IMR-90 (cell line): ENCODE results near the gene MYO7B. TPM values are rescaled to one million over a fixed set of nuclear protein-coding genes. Genes with fewer than 3 reads are reported as not detected.
A peak's percentile ranks its signal among the peaks of the same experiment; 100 is the strongest.

ENCODE experiments used
- ATAC-seq: fragments of 200-7000 bp; cut with Tn5 transposase; 2 replicates; pipeline ENCODE4 v1.9.1; 2020; ENCODE audit warnings: low read depth, mild to moderate bottlenecking, moderate library complexity
- BruUV-seq: library from RNA; stranded (reverse); fragments of 400-500 nt; replicated peaks from 2 replicates; lab custom pipeline; 2021; lab: Mats Ljungman, UMichigan
- CTCF ChIA-PET: fragments of 300-600 bp; formaldehyde crosslinking; extraction: SDS; loops from one replicate; lab custom pipeline; 2021; ENCODE audit warnings: antibody characterized with exemption; lab: Yijun Ruan, JAX
- POLR2A ChIA-PET: fragments of 300-600 bp; sonication (Branson Sonifier 250); formaldehyde crosslinking; loops from one replicate; lab custom pipeline; 2022; ENCODE audit warnings: antibody characterized with exemption; ENCODE audit not compliant: unreplicated experiment; lab: Charles Lee
- DNase-seq: peaks from one replicate; pipeline ENCODE4 v3.0.0; 2013
- H2AFZ ChIP-seq: replicated peaks from 2 replicates; pipeline ENCODE3; 2013; ENCODE audit warnings: low read length, mild to moderate bottlenecking; ENCODE audit not compliant: poor library complexity
- H2AK5ac ChIP-seq: 2 replicates; pipeline ENCODE4 v1.6.1; 2013; ENCODE audit warnings: low read depth, low read length, inconsistent platforms
- H2AK9ac ChIP-seq: replicated peaks from 2 replicates; pipeline ENCODE3; 2013; ENCODE audit warnings: mild to moderate bottlenecking, low read depth, low read length, moderate library complexity; ENCODE audit not compliant: poor library complexity
- H2BK120ac ChIP-seq: 2 replicates; pipeline ENCODE4 v1.6.1; 2013; ENCODE audit warnings: low read depth, low read length, inconsistent platforms
- H2BK15ac ChIP-seq: 3 replicates; pipeline ENCODE4 v1.6.1; 2013; ENCODE audit warnings: low read depth, low read length, inconsistent platforms
- H2BK20ac ChIP-seq: 2 replicates; pipeline ENCODE4 v1.6.1; 2013; ENCODE audit warnings: low read depth, mild to moderate bottlenecking, inconsistent platforms, low read length, moderate library complexity
- H2BK5ac ChIP-seq: 2 replicates; pipeline ENCODE4 v1.6.1; 2013; ENCODE audit warnings: mild to moderate bottlenecking, low read depth, low read length, inconsistent platforms; ENCODE audit not compliant: poor library complexity, severe bottlenecking
- H3K14ac ChIP-seq: replicated peaks from 2 replicates; pipeline ENCODE4 v1.6.1; 2013; ENCODE audit warnings: low read depth, low read length, inconsistent platforms
- H3K18ac ChIP-seq: 2 replicates; pipeline ENCODE4 v1.6.1; 2013; ENCODE audit warnings: low read depth, low read length, control low read depth
- H3K23ac ChIP-seq: 2 replicates; pipeline ENCODE4 v1.6.1; 2013; ENCODE audit warnings: low read depth, low read length, inconsistent platforms
- H3K27ac ChIP-seq: 2 replicates; pipeline ENCODE4 v1.5.1; 2013; ENCODE audit warnings: mild to moderate bottlenecking, control low read depth, low read length; ENCODE audit not compliant: insufficient read depth
- H3K27me3 ChIP-seq: 2 replicates; pipeline ENCODE4 v1.6.1; 2013; ENCODE audit warnings: low read length; ENCODE audit not compliant: control insufficient read depth, insufficient read depth
- H3K36me3 ChIP-seq: 2 replicates; pipeline ENCODE4 v1.6.1; 2013; ENCODE audit warnings: low read length, mixed read lengths; ENCODE audit not compliant: control insufficient read depth, insufficient read depth
- H3K4ac ChIP-seq: 2 replicates; pipeline ENCODE4 v1.6.1; 2013; ENCODE audit warnings: low read depth, low read length, inconsistent platforms
- H3K4me1 ChIP-seq: 2 replicates; pipeline ENCODE4 v1.6.1; 2013; ENCODE audit warnings: low read length, mixed read lengths; ENCODE audit not compliant: control insufficient read depth, insufficient read depth
- H3K4me2 ChIP-seq: 2 replicates; pipeline ENCODE4 v1.6.1; 2013; ENCODE audit warnings: low read depth, mild to moderate bottlenecking, control low read depth, low read length, moderate library complexity
- H3K4me3 ChIP-seq: 2 replicates; pipeline ENCODE4 v1.5.1; 2013; ENCODE audit warnings: low read depth, mild to moderate bottlenecking, control low read depth, low read length, moderate library complexity; ENCODE audit not compliant: insufficient read depth
- H3K56ac ChIP-seq: 2 replicates; pipeline ENCODE4 v1.6.1; 2013; ENCODE audit warnings: low read length, inconsistent platforms; ENCODE audit not compliant: insufficient read depth; ENCODE audit errors: extremely low read depth
- H3K79me1 ChIP-seq, 2 experiments: 2 replicates each; pipeline ENCODE4 v1.6.1; 2013; ENCODE audit warnings: low read length in 2 of 2, inconsistent platforms in 1 of 2, low read depth in 1 of 2
- H3K9ac ChIP-seq: 2 replicates; pipeline ENCODE4 v1.6.1; 2013; ENCODE audit warnings: low read depth, low read length, control low read depth
- H3K9me1 ChIP-seq: 2 replicates; pipeline ENCODE4 v1.6.1; 2013; ENCODE audit warnings: low read length, inconsistent platforms; ENCODE audit not compliant: insufficient read depth
- H3K9me3 ChIP-seq: 2 replicates; pipeline ENCODE4 v1.6.1; 2013; ENCODE audit warnings: low read length; ENCODE audit not compliant: control insufficient read depth, insufficient read depth
- H4K20me1 ChIP-seq: 2 replicates; pipeline ENCODE4 v1.6.1; 2013; ENCODE audit warnings: low read length, inconsistent platforms; ENCODE audit not compliant: insufficient read depth
- H4K5ac ChIP-seq: 2 replicates; pipeline ENCODE4 v1.6.1; 2013; ENCODE audit warnings: mild to moderate bottlenecking, low read depth, low read length, control low read depth
- H4K8ac ChIP-seq, 2 experiments: 2 replicates each; pipeline ENCODE4 v1.6.1; 2013; ENCODE audit warnings: low read depth in 2 of 2, low read length in 2 of 2, control low read depth in 1 of 2, inconsistent platforms in 1 of 2
- H4K91ac ChIP-seq: 2 replicates; pipeline ENCODE4 v1.6.1; 2013; ENCODE audit warnings: low read depth, low read length, inconsistent platforms; ENCODE audit not compliant: insufficient read depth
- BHLHE40 ChIP-seq: fragments of 150-350 bp; IDR thresholded peaks from 2 replicates; pipeline ENCODE4 v1.6.1; 2016; ENCODE audit warnings: mild to moderate bottlenecking, low read depth, low read length
- CEBPB ChIP-seq: IDR thresholded peaks from 2 replicates; pipeline ENCODE4 v1.6.1; 2012; ENCODE audit warnings: low read depth, low read length, improper control_type of control experiment
- WGBS, 2 experiments: methylation state at CpG; one replicate each; pipeline versions ENCODE4 v1.1.5 to v1.1.7; 2013; ENCODE audit warnings: missing lambda C conversion rate in 2 of 2; ENCODE audit not compliant: insufficient read length in 1 of 2; ENCODE audit errors: extremely low coverage in 2 of 2; 5-methylcytosine and 5-hydroxymethylcytosine counted together
- dilution Hi-C: fragments of 300-500 bp; cut with HindIII; formaldehyde crosslinking; loops from one replicate; pipeline ENCODE4 v1.14.3; 2018; ENCODE audit warnings: low sequenced_read_pairs; ENCODE audit not compliant: unreplicated experiment
- in situ Hi-C: fragments of 300-500 bp; cut with MboI; formaldehyde crosslinking; loops from 3 replicates; pipeline ENCODE4 v1.14.3; 2019; ENCODE audit warnings: low sequenced_read_pairs, inconsistent platforms, mixed read lengths
- intact Hi-C: fragments of 100-400 bp; cut with micrococcal nuclease; formaldehyde crosslinking; loops from 2 replicates; pipeline ENCODE4 v1.10.0; 2022
- polyA plus RNA-seq, 3 experiments: library from polyadenylated mRNA; depleted of rRNA; stranded (reverse); fragments of >200 nt; gene quantifications; 2 replicates each; pipeline ENCODE4 v1.2.3, GENCODE V29; 2012; ENCODE audit warnings: low replicate concordance in 1 of 3
- total RNA-seq: library from RNA; depleted of rRNA; stranded (reverse); fragments of >200 nt; gene quantifications from 2 replicates; pipeline ENCODE4 v1.2.3, GENCODE V29; 2012

The MYO7B gene
- total and polyA plus RNA-seq, 2 of the 4 experiments (the other 2 are of a cell fraction), result 0.18 to 0.46 TPM

GRCh38 chr2:127658641-127659407 lies 123.3 kb downstream of the MYO7B start:
- TF ChIP-seq BHLHE40 (no peak), CEBPB (peak; percentile 44; the same call in 1 of the 2 replicates)
- H2AFZ ChIP-seq, result no peak overlapping the region
- no peak overlapping the region for H3K23ac ChIP-seq
- H3K4me3 ChIP-seq, result no peak overlapping the region
- H3K27ac ChIP-seq, result no peak overlapping the region
- no peak overlapping the region for H4K91ac ChIP-seq
- H3K9ac ChIP-seq, result no peak overlapping the region
- intact Hi-C loops (no loop called here), in situ Hi-C loops (no loop called here), dilution Hi-C loops (no loop called here)
- no peak overlapping the region for H3K4me2 ChIP-seq
- no peak for ATAC-seq
- H3K9me1 ChIP-seq, result peaks cover 28% of the 10 kb centered on the region
- peaks cover 69% of the 10 kb centered on the region for H4K20me1 ChIP-seq
- H2BK5ac ChIP-seq, result no peak overlapping the region
- H2BK15ac ChIP-seq, result no peak overlapping the region
- peaks cover 19 to 61% of the 10 kb centered on the region in 2 experiments for H3K79me1 ChIP-seq
- CTCF ChIA-PET, result no interaction called here
- no peak overlapping the region for H2AK5ac ChIP-seq
- H2BK20ac ChIP-seq, result no peak overlapping the region
- H3K4me1 ChIP-seq, result peaks cover 14% of the 10 kb centered on the region
- no peaks in the 10 kb centered on the region for H3K27me3 ChIP-seq
- H2AK9ac ChIP-seq, result no peak overlapping the region
- WGBS, 2 experiments, result 84% methylated on average over 12 of the region's 20 CpGs; no CpG with 5 or more reads in 1 of the 2 experiments
- H4K8ac ChIP-seq, result no peak overlapping the region
- H3K9me3 ChIP-seq, result peaks cover 2% of the 10 kb centered on the region; the same call in 1 of the 2 replicates
- H3K36me3 ChIP-seq, result peaks cover 16% of the 10 kb centered on the region
- H2BK120ac ChIP-seq, result no peak overlapping the region
- POLR2A ChIA-PET, result no interaction called here
- H3K56ac ChIP-seq, result no peak overlapping the region
- no peak overlapping the region for H3K4ac ChIP-seq
- BruUV-seq, result no TSS peak
- H3K14ac ChIP-seq, result no peak overlapping the region
- no peak overlapping the region for H4K5ac ChIP-seq
- H3K18ac ChIP-seq, result no peak overlapping the region
- no peak for DNase-seq
